Medulla oblongata (tissue), 1 donor: ENCODE measurements around the gene PRAMEF5.
"Not testable (repeated sequence)": the region's sequence is repeated elsewhere in the genome, so short reads cannot be mapped to it uniquely, and the experiment has no call there.

Source experiments
- DNase-seq: peaks from one replicate; pipeline ENCODE4 v3.0.0-alpha.2; 2015; ENCODE audit errors: extremely low spot score

Gene PRAMEF5

GRCh38 chr1:13253898-13254297, at the start of gene PRAMEF5:
TSS of gene PRAMEF5 (plus strand) at chr1:13254198. CDS start at chr1:13259269, 5,071 bp downstream.
- not testable (repeated sequence) for DNase-seq

- DNase-seq = not testable (repeated sequence)
Observed at GRCh38 chr1:13208712-13209111, 45.3 kb upstream of the PRAMEF5 start.

- not testable (repeated sequence) for DNase-seq
Observed at GRCh38 chr1:13216619-13217018, 37.4 kb upstream of the PRAMEF5 start.

GRCh38 chr1:13219203-13219602, 34.8 kb upstream of the PRAMEF5 start:
- not testable (repeated sequence) for DNase-seq

GRCh38 chr1:13222788-13223187, 31.2 kb upstream of the PRAMEF5 start:
- not testable (repeated sequence) for DNase-seq

- DNase-seq = no peak
Observed at GRCh38 chr1:13224480-13225060, 29.4 kb upstream of the PRAMEF5 start.

- not testable (repeated sequence) for DNase-seq
Observed at GRCh38 chr1:13225675-13226204, 28.3 kb upstream of the PRAMEF5 start, which contains the start of gene PRAMEF18. TSS of gene PRAMEF18 (minus strand) at chr1:13226154. CDS start at chr1:13226106, 48 bp downstream.

GRCh38 chr1:13227271-13228055, 26.5 kb upstream of the PRAMEF5 start:
- DNase-seq = not testable (repeated sequence)

GRCh38 chr1:13228343-13228781, 25.6 kb upstream of the PRAMEF5 start:
- no peak for DNase-seq

GRCh38 chr1:13230096-13230495, 23.9 kb upstream of the PRAMEF5 start:
- not testable (repeated sequence) for DNase-seq

GRCh38 chr1:13230601-13231000, 23.4 kb upstream of the PRAMEF5 start:
- DNase-seq = not testable (repeated sequence)

- not testable (repeated sequence) for DNase-seq
Observed at GRCh38 chr1:13231061-13231750, 22.8 kb upstream of the PRAMEF5 start.

GRCh38 chr1:13232056-13232455, 21.9 kb upstream of the PRAMEF5 start:
- not testable (repeated sequence) for DNase-seq

GRCh38 chr1:13234057-13234456, 19.9 kb upstream of the PRAMEF5 start:
- not testable (repeated sequence) for DNase-seq

- not testable (repeated sequence) for DNase-seq
Observed at GRCh38 chr1:13237572-13237971, 16.4 kb upstream of the PRAMEF5 start.

GRCh38 chr1:13239633-13240032, 14.4 kb upstream of the PRAMEF5 start:
- DNase-seq = not testable (repeated sequence)

- not testable (repeated sequence) for DNase-seq
Observed at GRCh38 chr1:13243536-13244263, 10.3 kb upstream of the PRAMEF5 start.

GRCh38 chr1:13245841-13246553, 8.0 kb upstream of the PRAMEF5 start:
- not testable (repeated sequence) for DNase-seq

GRCh38 chr1:13246554-13246871, 7.5 kb upstream of the PRAMEF5 start:
- DNase-seq = not testable (repeated sequence)

GRCh38 chr1:13247122-13247521, 6.9 kb upstream of the PRAMEF5 start:
- not testable (repeated sequence) for DNase-seq

GRCh38 chr1:13265124-13265523, 11.1 kb downstream of the PRAMEF5 start:
- DNase-seq = not testable (repeated sequence)
